Brain microvascular endothelial cell (primary cell): ENCODE results near the gene VSIG10L2.

Source experiments
- DNase-seq: peaks from one replicate; pipeline ENCODE4 v3.0.0-alpha.2; 2020
- H3K27ac ChIP-seq: fragments of 250-450 bp; sonication (Bioruptor Pico); 2 replicates; pipeline ENCODE4 v1.5.1; 2020; ENCODE audit warnings: mild to moderate bottlenecking, moderate library complexity
- H3K27me3 ChIP-seq: fragments of 250-450 bp; sonication (Bioruptor Pico); replicated peaks from 2 replicates; pipeline ENCODE4 v1.5.1; 2020; ENCODE audit warnings: mild to moderate bottlenecking
- H3K36me3 ChIP-seq: fragments of 250-450 bp; sonication (Bioruptor Pico); replicated peaks from 2 replicates; pipeline ENCODE4 v1.5.1; 2020; ENCODE audit warnings: mild to moderate bottlenecking
- H3K4me3 ChIP-seq: 2 replicates; pipeline ENCODE4 v1.5.1; 2011; ENCODE audit warnings: low read depth, mild to moderate bottlenecking, control low read depth, low read length, moderate library complexity
- CTCF ChIP-seq: IDR thresholded peaks from 2 replicates; pipeline ENCODE4 v1.5.1; 2011; ENCODE audit warnings: low read depth, mild to moderate bottlenecking, moderate library complexity, low read length, control low read depth, inconsistent platforms; ENCODE audit errors: missing control alignments
- in situ Hi-C: cut with HindIII; loops from 2 replicates; pipeline ENCODE4 v1.10.0; 2017; ENCODE audit warnings: low sequenced_read_pairs, low pct_ligation_motif_present

VSIG10L2 gene

DNA sequence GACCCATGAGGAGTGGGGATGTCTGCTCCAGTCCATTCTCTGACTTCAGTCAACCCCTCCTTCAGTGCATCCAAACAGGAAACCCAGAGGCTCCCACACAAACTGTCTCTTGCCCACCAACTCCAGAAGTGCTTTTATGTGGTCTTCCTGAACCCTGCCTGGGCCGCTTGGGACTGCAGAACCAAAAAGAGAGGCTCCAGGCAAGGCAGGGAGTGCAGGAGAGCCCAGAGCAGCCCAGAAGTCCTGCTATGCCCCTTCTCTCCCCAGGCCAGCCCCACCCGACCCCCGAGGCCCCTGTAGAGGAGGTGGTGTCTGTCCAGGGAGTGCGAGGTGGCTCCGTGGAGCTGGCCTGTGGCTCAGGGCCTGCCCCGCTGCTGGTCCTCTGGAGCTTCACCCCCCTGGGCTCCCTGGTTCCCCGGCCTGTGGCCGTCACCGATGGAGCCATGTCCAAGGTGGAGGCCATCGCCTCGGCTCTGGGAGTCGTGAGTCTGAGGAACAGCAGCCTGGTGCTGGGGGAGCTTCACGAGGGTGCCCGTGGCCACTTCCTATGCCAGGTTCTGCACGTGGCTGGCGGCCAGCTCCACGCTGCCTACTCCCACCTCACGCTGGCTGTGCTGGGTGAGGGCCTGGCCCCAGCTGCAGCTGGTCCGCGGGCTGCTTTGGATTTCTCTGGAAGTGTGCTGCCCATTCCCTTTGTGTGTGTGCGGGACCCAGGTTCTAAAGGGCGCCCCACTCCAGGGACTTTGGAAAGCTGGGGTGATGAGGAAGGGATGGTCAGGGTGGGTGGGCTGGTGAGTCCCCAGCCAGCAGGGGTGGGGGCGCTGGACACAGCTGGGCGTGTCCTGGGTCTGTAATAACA, 1.8 kb downstream of the VSIG10L2 start:
- in situ Hi-C loops, result loop anchor here (25.0 kb wide), 1 partner anchor 240 kb away; no protein-coding TSS in a partner anchor
- no peaks in the 10 kb centered on the region for H3K27me3 ChIP-seq
- no peaks in the 10 kb centered on the region for H3K36me3 ChIP-seq
- H3K27ac ChIP-seq, result no peak overlapping the region
- no peak overlapping the region for H3K4me3 ChIP-seq
- DNase-seq, result no peak
- no peak for TF ChIP-seq CTCF

- H3K27me3 ChIP-seq, result no peaks in the 10 kb centered on the region
- in situ Hi-C loops, result loop anchor here (25.0 kb wide), 1 partner anchor 239 kb away; no protein-coding TSS in a partner anchor
- no peak for DNase-seq
- H3K27ac ChIP-seq, result no peak overlapping the region
- no peak overlapping the region for H3K4me3 ChIP-seq
- no peak for TF ChIP-seq CTCF
- no peaks in the 10 kb centered on the region for H3K36me3 ChIP-seq
Observed at GRCh38 chr11:125948278-125949051, 2.6 kb downstream of the VSIG10L2 start.

DNA sequence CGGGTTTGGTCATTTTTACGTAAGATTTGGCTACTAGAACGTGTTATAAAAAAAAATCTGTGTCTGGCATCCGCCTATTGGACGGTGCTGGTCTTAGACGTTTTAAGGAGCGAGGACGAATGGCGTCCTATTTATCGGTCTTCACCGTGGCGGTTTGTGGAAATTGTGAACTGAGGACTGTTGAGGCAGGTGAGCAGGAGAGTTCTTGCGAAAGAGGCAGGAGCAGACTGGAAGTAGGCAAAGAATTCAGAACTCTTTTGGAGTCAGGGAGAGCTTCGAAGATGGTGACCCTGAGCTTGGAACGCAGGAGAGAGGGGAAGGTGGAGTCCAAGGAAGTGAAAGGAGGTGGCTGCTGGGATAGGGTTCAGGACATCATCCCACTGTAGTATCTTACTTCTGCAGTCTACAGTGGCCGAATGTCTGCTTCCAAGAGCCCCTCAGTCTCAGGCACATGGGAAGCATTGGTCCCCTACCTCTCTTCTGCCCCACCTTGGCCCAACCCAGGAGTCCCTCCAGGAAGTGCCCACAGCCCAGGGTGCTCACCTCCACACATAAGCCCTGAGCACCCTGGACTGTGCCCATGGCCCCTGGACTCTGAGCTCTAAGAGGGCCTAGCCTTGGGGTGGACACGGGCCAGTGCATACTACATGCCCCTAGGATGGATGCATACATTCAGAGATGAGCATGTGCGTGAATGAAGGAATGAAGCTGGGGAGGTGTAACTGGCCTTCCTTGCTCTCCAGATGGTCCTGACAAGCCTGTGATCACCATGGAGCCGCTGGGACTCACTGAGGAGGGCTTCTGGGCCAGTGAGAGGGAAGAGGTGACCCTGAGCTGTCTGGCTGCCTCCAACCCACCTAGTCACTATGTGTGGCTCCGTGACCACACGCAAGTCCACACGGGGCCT, 3.7 kb downstream of the VSIG10L2 start:
- in situ Hi-C loops, result loop anchor here (25.0 kb wide), 1 partner anchor 238 kb away; no protein-coding TSS in a partner anchor
- H3K4me3 ChIP-seq, result no peak overlapping the region
- no peaks in the 10 kb centered on the region for H3K27me3 ChIP-seq
- no peaks in the 10 kb centered on the region for H3K36me3 ChIP-seq
- no peak for TF ChIP-seq CTCF
- DNase-seq, result no peak
- no peak overlapping the region for H3K27ac ChIP-seq

DNA sequence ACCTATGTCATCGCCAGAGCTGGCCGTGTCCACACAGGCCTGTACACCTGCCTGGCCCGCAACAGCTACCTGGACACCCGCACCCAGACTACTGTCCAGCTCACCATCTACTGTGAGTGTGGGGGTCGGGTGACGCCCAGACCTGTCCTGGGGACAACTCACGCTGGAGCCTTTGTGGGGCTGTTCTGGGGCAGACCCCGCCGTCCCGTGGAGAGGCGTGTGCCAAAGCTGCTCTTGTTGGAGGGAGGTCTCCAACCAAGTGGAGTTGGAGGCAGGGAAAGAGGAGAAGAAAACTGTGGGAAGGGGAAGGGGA, 4.3 kb downstream of the VSIG10L2 start:
- no peak overlapping the region for H3K27ac ChIP-seq
- H3K27me3 ChIP-seq, result no peaks in the 10 kb centered on the region
- in situ Hi-C loops, result no loop called here
- no peak for DNase-seq
- no peak overlapping the region for H3K4me3 ChIP-seq
- H3K36me3 ChIP-seq, result no peaks in the 10 kb centered on the region
- TF ChIP-seq CTCF, result no peak

DNA sequence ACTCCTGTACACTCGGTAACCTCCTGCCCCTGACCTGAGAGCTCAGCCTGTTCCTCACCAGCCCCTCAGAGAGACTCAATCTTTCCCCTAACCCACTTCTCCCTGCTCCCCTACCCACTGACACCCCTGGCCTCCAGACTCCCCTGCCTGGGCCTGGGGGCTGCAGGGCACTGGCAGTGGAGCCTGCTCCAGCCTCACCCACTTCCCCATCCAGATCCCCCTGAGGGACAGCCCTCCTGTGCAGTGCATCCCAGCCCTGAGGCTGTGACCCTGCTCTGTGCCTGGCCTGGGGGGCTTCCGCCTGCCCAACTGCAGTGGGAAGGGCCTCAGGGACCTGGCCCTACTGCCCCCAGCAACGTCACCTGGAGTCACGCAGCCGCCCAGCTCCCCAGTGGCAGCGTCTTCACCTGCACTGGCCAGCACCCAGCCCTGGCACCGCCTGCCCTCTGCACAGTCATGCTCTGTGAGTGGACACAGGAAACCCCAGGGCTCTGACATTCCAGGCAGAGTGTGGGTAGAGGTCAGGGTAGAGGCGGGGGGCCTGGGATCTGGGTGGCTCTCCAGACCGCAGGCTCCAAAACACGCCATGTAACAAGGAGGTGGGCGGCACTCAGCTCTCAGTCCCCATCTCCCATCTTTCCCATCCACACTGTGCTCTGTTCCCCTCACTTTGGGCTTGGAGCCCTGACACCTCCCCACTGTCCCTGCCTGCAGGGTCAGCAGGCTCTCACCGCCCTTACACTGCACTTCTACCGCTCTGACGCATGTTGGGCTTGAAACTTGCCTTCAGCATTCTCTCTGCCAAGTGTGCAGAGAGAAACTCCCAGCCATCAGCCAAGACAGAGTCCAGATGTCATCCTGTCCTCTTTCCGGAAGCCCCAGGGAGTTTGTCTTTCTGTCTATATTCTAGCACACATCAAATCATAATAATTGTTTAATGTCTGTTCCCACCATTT, 5.1 kb downstream of the VSIG10L2 start:
- in situ Hi-C loops, result no loop called here
- Histone ChIP-seq H3K27ac (no peak overlapping the region), H3K4me3 (no peak overlapping the region), H3K27me3 (no peaks in the 10 kb centered on the region), H3K36me3 (no peaks in the 10 kb centered on the region)
- TF ChIP-seq CTCF, result no peak
- DNase-seq, result no peak
